ENCODE results near the gene PAPPA2.
"Not testable (repeated sequence)": the region's sequence is repeated elsewhere in the genome, so short reads cannot be mapped to it uniquely, and the experiment has no call there.

PAPPA2 gene

GRCh38 chr1:176693697-176694329 lies 230.8 kb downstream of the PAPPA2 start:
- no peak for DNase-seq (ENCODE audit: low spot score)

- DNase-seq (ENCODE audit: low spot score) = no peak
Measured at GRCh38 chr1:176694713-176695112, 231.7 kb downstream of the PAPPA2 start.

DNA sequence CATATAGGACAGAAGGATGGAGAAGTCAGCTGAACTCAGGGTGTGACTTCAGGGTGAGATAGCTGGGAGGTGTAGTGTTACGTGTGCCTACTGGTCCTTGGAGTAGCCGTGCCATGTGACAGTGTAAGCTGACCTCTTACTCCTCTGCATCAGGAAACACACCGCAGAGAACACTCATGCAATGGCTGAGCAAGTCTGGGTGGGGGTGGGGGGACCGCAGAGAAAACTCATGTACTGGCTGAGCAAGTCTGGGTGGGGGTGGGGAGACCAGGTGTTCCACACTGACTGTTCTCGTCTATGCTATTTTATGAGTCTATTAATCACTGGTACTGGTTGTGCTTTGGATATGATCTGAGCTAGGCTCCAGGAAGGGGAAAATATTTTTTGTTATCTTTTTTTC lies 233.1 kb downstream of the PAPPA2 start:
- DNase-seq (ENCODE audit: low spot score) = peak; percentile 59

DNA sequence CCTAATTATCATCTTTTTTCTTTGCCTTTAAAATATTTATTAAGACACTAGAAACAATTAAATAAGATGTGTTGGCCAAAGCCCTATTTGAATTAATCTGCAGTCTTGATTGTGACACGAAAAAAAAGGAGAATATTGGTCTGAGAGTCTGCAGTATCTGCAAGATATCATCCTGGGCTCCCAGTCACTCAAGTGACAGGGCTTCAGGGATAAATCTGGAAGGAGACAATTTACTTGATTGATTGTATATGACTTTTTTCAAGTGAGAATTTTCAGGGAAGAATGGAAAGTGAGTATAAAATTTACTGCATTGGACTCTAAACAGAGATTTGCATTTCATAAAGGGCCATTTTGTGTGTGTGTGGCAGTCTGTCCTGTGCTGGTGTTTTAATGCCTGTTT lies 233.7 kb downstream of the PAPPA2 start:
- DNase-seq (ENCODE audit: low spot score) = no peak

- no peak for DNase-seq (ENCODE audit: low spot score)
Measured at GRCh38 chr1:176699821-176700220, 236.8 kb downstream of the PAPPA2 start.

- DNase-seq (ENCODE audit: low spot score) = no peak
Measured at GRCh38 chr1:176701151-176701866, 238.3 kb downstream of the PAPPA2 start.

DNA sequence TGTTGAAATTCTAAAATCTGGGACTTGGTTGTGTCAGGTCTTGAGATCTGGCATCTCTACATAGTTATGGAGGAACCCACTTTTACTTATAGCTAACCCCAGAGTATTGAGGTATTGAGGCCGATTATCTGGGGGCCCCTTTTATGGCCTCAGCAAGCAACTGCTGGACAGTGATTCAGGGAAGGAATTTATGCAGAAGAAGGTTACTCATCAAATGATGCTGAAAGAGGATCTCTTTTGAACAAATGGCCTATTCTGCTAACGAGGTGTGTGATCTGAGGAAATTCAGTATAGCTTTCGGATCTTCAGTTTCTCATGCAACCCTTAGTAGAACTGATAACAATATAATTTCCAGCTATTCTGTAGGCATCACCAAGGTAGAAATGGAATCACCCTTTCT lies 239.9 kb downstream of the PAPPA2 start:
- no peak for DNase-seq (ENCODE audit: low spot score)

DNA sequence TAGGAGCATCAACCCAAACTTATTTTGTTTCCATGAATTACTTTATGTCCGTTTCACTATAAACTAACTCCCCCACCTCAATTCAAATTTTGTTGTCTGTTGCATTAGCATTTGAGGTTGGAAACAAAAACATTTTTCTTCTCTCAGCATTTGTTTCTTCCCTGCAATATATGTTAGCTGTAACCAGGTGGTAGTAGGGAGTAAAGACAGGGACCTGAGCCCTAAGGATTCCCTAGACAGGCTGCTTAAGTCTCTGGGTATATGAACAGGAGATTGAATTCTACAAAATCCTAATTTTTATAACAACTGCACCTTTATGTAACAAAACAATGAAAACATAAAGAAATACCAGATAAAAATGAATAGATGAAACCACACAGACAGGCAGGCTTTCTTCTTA lies 242.6 kb downstream of the PAPPA2 start:
- DNase-seq (ENCODE audit: low spot score) = no peak

DNA sequence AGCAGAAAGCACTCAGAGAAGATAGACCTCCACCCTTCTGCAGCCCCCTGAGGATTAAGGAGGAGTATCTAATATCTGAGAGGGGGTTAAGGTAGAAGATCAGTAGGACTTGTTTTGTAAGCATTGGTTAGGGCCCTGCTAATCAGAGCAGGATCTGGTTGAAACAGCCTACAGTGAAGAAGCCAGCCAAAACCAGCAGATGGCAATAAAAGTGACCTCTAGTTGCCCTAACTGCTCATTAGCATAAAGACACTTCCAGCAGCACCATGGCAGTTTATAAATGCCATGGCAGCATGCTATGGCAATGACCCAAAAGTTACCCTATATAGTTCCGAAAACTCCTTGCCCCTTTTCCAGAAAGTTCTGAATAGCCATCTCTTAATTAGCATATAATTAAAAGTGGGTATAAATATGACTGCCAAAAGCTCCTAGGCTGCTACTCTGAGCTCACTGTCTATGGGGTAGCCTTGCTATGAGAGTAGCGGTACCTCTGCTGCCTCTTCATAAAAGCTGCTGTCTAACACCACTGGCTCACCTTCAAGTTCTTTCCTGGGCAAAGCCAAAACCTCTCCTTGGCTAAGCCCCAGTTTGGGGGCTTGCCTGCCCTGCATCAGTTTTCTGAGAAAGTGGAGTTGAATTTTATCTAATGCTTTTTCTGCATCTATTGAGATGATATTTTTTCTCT lies 254.2 kb downstream of the PAPPA2 start:
- DNase-seq (ENCODE audit: low spot score) = no peak

- no peak for DNase-seq (ENCODE audit: low spot score)
Measured at GRCh38 chr1:176719447-176719846, 256.5 kb downstream of the PAPPA2 start.

GRCh38 chr1:176720838-176721237 lies 257.9 kb downstream of the PAPPA2 start:
- DNase-seq (ENCODE audit: low spot score) = no peak

- DNase-seq (ENCODE audit: low spot score) = no peak
Measured at GRCh38 chr1:176733661-176734060, 270.7 kb downstream of the PAPPA2 start.

- DNase-seq (ENCODE audit: low spot score) = no peak
Measured at GRCh38 chr1:176735201-176735600, 272.2 kb downstream of the PAPPA2 start.

DNA sequence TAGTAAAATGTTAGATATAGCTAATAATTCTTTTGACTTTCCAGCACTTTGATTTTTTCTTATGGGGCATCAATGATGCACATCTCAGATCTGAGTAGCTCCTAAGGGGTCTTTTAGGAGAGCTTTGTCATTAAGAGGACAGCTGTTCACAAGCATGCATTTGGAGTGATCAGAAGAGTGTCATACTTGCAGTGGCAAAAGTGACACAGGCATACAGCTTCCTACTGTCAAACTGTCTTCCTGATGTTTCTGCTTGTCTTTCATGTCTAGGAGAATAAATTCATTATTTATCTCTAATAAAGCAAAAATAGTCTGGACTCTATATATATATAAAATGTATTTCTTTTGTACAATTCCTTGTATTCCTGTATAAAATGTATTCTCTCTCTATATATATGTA lies 273.0 kb downstream of the PAPPA2 start:
- DNase-seq (ENCODE audit: low spot score) = no peak

- no peak for DNase-seq (ENCODE audit: low spot score)
Measured at GRCh38 chr1:176741181-176741580, 278.2 kb downstream of the PAPPA2 start.

DNA sequence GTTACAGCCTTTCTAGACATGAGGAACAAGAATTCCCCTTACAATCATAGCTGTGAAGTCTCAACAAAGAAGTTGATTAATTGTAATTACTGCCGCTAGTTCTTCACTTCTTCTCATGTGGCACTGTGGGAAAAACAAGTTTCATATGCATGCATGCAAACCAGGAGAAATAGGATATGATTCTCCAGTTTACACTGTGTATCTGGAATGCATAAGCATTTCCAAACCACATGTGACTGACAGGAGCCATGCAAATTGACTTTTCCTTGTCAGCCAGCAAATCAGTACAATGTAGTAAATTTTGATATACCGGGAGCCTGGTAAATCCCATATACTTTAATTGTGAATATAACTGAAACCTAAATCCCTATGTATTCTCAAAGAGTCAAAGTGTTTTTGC lies 279.3 kb downstream of the PAPPA2 start:
- DNase-seq (ENCODE audit: low spot score) = no peak

DNA sequence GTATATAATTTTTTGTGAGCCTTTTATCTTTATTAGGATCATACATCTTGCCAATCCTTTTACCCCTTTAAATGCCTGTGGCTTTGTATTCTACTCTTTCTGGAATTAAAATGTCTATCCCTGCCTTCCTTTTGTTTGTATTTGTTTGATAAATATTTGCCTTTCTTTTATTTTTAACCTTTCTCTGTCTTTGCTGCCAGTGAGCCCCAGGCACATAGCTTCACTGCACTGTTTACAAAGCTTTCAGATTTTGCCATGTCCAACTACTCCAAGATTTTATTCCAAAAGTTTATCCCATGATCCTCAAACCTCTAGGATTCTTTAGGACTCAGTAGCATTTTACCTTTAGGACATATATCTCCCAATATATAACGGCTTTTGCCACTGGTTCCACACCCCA lies 281.2 kb downstream of the PAPPA2 start:
- no peak for DNase-seq (ENCODE audit: low spot score)

- peak; percentile 14 for DNase-seq (ENCODE audit: low spot score)
Measured at GRCh38 chr1:176745945-176746344, 283.0 kb downstream of the PAPPA2 start.

DNA sequence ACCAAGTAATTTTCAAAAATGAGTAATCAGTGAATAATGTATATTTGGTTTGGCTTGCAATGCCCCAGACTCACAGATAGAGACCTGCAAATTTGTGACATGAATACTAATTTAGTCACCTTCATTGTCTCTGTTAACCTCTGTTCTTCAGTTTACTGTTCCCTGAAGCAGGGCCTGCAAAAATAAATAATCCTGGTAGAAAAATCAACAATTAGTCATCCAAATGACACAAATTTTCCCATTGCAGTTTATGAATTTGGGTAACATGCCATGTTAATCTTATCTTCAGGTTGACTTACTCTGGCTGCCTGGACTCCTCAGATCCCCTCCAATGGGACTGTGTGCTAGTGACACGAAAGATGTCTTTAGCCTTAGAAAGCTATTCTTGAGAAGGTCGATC lies 289.5 kb downstream of the PAPPA2 start:
- DNase-seq (ENCODE audit: low spot score) = no peak

DNA sequence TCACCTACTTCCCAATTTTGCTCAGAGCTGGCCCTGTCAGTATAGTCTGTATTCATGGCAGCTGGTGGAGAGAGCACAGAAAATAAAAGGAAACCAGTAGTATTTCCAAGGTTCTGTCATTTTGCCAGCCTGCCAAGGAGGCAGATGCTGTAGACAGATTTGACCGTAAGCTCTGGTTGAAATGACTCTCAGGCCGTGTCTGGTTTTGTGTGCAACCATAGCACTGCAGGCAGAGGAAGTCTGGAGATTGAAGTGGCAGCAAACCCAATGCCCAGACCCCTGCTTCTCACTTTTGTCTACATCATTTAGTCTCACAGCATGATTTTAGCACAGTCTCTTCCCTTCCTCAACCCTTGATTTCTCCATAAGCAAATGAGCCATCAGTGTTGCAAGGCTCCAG lies 291.7 kb downstream of the PAPPA2 start:
- DNase-seq (ENCODE audit: low spot score) = no peak

DNA sequence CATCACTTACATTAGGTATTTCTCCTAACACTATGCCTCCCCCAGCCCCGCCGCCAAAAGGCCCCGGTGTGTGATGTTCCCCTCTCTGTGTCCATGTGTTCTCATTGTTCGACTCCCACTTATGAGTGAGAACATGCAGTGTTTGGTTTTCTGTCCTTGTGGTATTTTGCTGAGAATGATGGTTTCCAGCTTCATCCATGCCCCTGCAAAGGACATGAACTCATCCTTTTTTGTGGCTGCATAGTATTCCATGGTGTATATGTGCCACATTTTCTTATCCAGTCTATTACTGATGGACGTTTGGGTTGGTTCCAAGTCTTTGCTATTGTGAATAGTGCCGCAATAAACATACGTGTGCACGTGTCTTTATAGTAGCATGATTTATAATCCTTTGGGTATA lies 293.8 kb downstream of the PAPPA2 start:
- not testable (repeated sequence) for DNase-seq (ENCODE audit: low spot score)

DNA sequence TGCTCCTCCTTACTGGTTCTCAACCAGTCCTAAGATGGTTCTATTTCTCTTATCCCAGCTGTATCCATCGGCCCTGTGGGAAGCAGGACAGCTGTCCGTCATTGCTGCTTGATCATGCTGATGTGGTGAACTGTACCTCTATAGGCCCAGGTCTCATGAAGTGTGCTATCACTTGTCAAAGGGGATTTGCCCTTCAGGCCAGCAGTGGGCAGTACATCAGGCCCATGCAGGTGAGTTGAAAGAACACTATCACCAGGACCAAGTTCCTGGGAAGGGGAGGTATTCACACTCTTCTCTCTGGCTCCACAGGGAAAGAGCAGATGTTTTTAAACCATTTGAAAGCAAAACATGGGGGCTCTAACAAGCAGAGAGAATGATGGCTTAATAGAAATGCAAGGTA lies 302.6 kb downstream of the PAPPA2 start:
- no peak for DNase-seq (ENCODE audit: low spot score)

- DNase-seq (ENCODE audit: low spot score) = no peak
Measured at GRCh38 chr1:176766779-176767178, 303.8 kb downstream of the PAPPA2 start.

Data from SW480 (cell line).